Measurements from ENCODE around the gene GPR107.

- TF ChIP-seq CTCF (IDR thresholded peaks at IDR 0.05) = no peak
- no peak for TF ChIP-seq EP300 (IDR thresholded peaks at IDR 0.05)
These were observed 24.8 kb downstream of the GPR107 start for GRCh38 chr9:130078547-130078946.
